ENCODE data around the gene ALG12.

The ALG12 gene

DNA sequence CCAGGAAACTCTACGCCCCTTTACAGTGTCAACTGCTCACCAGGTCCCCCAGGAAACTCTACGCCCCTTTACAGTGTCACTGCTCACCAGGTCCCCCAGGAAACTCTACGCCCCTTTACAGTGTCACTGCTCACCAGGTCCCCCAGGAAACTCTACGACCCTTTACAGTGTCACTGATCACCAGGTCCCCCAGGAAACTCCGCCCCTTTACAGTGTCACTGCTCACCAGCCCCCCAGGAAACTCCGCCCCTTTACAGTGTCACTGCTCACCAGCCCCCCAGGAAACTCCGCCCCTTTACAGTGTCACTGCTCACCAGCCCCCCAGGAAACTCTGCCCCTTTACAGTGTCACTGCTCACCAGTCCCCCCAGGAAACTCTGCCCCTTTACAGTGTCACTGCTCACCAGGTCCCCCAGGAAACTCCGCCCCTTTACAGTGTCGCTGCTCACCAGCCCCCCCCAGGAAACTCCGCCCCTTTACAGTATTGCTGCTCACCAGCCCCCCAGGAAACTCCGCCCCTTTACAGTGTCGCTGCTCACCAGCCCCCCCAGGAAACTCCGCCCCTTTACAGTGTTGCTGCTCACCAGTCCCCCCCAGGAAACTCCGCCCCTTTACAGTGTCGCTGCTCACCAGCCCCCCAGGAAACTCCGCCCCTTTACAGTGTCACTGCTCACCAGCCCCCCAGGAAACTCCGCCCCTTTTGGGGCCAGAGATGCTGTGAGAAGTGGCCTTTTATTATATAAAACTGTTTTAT is 27.0 kb upstream of the ALG12 start:
- peak; percentile 66 for DNase-seq (ENCODE audit: low spot score)

DNA sequence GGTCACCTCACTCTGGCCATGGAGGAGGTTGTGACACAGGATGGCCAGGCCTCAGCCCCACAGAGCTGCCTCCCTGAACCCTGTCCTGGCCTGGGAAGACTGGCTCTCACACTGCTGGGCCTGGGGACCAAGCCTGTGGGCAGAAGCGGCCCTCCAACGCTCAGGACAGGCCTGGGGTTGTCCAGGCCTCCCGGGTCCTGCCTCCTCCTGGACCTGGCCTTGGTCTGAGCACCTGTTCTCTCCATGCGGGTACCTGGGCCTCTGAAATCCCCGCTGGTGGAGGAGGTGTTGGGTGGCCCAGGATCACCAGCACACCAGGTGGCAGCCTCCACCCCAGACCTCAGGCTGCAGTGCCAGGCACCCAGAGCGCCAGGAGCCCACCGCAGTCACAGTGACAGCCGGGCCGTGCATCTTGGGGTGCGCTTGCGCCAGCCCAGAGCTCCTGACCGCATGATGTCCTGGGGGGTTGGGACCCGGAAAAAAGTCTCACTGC is 26.2 kb upstream of the ALG12 start:
- no peak for DNase-seq (ENCODE audit: low spot score)

DNA sequence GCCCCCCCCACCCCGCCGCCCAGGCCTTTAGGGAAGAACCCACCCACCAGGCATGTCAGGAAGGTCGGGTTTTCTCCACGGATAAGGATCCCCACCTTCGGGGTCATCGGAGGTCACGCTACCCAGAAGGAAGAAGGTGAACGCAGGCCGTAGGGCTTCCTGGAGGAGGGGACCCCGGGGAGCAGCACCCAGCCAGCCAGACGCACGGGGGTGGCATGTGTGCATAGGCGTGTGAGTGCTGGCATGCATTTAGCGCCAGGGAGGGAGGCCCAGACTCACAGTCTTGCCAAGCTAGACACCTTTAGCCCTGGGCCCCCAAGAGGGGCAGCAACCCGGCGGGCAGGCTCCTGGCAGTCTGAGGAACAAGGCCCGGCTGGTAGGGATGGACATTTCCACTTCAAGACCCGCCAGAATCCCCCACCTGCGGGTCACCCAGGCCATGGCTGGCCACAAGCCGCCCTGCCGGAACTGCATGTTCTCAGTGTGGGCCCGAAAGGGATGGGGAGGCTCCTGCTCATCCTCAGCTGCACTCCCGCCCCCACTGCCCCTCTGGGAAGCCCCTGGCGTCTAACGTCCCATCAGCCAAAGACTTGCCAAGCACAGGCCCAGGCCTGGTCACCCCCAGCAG is 25.6 kb upstream of the ALG12 start:
- DNase-seq (ENCODE audit: low spot score) = no peak

DNA sequence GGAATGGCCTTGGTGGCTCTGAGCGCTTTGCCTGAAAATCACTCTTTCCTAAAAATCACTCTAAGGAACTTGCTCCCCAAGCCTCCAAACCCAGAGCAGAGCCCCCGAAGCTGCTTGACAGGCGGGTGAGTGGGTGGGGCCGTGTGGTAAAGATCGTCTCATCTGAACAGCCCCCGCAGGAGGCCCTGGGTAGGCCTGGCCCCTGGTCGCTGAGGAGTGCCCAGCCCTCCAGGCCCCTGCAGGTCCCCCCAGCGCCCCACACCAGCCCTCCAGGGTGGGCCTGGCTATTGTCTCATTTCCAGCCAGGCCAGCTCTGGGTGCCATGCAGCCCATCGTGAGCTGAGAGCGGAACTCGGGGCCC is 25.1 kb upstream of the ALG12 start:
- DNase-seq (ENCODE audit: low spot score) = no peak

DNA sequence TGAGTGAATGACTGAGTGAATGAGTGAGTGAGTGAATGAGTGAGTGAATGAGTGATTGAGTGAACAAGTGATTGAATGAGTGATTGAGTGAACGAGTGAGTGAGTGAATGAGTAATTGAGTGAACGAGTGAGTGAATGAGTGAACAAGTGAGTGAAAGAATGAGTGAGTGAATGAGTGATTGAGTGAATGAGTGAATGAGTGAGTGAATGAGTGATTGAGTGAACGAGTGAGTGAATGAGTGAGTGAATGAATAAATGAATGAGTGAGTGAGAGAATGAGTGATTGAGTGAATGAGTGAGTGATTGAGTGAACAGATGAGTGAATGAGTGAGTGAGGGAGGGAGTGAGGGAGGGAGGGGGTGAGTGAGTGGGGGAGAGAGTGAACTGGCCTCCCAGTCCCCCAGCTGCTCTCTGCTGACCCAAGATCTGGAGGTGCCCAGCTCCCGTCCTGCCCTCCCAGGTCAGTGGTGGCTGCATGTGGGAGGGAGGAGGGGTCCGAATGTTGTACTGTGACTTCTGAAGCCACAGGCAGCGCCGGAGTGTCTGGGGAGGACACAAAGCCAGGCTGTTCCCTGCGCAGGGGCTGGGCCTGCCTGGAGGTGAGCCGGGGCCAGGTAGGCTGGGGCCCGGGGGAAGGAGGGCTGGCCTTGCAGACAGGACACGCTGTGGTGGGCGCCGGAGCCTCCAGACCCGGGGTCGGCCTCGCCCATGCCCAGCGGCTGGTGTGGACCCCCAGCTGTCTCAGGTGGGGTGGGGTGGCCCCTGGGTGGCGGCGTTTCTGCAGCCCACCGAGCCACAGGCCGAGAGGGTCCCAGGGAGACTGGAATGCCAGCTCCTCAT is 24.5 kb upstream of the ALG12 start:
- DNase-seq (ENCODE audit: low spot score) = no peak

DNA sequence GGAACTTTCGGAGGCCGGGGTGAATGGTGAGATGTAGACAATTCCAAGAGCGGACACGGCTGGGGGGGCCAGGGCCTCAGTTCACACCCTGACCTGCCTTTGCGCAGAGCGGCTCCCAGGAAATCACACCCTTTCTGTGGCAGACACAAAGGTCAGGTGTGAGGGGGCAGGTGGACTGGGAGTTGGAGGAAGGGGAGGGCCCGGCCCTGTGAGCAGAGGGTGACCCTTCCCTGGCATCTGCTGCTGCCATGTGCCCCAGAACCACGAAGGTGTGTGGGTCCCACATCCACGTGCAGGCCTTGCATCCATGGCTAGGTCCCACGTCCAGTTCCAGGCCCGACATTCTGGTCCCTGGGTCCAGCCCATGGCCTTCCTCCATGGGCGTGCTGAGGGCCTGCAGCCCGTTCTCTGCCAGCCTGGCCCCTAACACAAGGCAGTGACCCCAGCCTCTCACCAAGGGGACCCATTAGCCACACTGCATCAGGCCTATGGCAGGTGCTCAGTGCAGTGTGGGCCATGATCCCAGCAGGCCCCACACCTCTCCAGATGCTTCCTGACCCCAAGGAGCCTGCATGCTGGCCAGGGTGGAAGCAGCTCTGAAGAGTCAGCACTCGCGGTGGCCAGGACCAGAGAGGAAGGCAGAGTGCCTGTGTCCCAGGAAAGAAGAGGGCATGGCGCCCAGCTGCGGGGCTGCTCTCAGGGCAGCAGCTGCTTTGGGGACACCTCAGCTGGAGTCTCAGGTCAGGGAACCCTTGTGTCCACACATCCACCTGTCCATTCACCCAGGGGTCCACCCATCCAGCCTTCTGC is 23.5 kb upstream of the ALG12 start:
- no peak for DNase-seq (ENCODE audit: low spot score)

DNA sequence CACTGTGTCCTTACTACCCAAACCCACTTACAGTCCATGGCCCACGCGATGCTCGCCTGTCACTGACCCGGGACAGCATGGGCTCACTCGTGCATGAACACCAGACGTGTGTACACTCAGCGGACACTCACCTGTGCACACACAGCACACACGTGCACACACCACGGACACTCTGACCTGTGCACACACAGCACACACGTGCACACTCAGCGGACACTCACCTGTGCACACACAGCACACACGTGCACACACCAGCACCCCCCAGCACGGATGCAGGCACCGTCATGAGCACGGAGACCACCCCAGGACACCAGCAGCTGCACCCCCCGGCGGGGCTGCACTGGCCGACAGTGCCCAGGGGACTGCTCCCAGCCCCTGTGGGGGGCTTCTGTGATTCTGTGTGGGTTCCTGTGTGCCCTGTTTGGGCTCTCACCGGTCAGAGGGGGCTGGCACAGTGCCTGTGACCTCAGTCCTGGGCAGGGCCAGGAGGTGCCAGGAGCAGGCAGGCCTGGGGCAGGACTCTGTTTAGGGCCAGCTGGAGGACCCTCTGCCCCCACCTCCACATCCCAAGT is 20.4 kb upstream of the ALG12 start:
- DNase-seq (ENCODE audit: low spot score) = no peak

DNA sequence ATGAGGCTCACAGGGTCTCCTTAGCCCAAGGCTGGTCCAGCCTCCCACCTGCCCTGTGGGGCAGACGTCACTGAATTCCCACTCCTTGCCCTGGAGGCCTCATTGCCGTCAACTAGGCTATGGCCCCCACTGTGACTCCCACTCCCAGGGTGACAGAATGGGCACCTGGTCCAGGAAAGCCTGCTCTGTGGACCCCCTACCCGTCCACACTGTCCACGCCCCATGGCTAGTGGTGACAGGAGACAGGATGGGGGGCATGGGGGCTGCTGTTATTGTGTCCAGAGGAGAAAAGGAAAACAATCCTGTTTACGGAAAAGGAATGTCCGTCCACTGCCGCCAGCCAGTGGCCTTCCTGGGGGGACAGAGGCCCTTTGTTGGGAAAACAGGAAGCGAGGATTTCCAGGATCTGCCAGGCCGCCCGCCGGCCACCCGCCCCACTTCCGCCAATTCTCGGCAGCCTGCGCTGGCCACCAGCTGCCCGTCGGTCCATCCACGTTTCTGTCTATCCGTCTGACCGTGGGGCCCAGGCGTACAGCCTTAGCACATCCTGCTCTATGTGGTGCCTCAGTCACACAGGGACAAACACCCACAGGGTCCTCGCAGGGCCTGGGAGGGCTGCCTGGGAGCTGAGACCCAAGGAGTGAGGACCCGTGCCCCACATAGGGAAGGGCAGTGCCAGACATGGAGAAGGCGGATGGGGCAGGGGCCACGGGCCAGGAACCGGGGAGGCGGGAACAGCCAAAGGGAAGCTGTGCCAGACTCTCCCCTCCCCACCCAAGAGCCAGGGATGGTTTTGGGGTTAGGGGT is 19.7 kb upstream of the ALG12 start:
- no peak for DNase-seq (ENCODE audit: low spot score)

DNA sequence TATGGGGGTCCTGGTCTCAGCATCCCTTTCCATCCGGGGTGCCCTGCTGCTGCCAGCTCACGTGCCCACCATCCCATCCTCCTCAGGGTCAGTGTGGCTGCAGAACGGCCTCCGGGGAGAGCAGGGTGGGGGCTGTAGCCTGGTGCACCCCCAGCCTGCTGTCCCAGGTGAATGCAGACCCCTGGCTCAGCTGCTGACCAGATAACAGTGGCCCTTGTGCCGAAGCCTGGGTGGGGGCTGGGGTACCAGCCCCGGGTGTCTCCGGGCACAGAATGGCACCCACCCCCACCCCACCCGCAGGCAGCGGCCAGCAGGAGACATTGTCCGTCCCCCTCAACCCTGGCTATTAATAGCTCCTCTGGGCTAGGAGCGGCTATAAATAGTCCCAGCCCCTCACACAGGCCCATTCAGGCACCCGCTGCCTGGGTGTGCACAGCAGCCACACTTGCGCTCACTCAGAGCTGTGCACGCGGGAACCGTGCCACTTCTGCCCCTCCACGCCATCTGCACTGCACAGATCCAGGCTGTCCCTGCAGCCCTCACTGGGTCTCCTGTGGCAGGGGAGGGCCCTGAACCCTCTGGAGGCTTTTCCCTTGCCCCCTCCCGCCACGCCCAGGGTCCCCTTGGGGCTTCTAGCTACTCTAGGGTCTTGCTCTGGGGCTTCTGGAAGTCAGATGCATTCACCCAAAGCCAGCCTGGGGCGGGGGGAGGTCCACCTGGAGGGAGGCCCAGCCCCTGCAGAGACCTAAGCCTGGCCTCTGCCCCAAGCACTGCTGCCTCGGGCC is 18.9 kb upstream of the ALG12 start:
- no peak for DNase-seq (ENCODE audit: low spot score)

DNA sequence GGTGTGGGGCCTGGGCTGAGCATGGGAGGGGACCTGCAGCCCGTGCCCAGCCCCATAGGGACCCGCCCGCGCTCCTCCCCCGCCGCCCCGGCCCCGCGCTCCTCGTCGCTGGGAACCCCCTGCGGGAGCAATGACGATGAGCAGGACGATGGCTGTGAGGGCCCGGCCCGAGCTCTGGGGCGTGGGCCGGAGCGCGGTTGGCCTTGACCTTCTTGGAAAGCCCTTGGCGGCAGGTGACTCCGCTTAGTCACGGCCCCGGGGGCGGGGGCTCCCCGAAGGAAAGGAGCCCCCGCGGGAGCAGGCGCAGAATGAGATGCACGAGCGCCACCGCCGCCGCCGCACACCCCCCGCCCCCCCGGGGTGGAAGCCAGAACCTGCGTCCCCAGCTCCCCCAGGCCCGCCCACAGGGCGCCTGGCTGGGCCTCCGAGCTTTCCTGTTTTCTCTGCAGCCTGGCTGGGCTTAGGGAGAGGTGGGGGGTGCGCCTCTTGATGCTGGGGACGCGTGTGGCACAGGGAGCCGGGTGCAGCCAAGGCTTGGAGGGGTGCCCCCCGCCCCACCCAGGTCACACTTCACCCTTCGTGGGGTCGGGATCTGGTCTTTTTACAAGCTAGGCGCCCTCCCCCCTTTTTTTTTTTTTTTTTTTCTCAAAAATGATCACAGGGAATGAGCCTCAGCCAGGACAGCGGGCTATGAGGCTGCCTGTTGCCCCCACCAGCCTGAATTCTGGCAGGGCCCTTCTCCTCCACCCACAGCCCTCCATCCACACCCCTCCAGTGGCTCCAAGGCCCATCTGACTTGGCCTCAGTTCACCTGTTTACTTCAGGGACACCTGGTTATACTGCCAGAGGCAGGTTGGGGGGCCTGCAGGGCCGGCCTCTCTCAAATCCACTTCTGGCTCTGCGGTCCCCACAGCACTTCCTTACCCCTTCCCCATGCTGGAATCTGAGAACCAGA is 18.1 kb upstream of the ALG12 start:
- DNase-seq (ENCODE audit: low spot score) = peak; percentile 71

DNA sequence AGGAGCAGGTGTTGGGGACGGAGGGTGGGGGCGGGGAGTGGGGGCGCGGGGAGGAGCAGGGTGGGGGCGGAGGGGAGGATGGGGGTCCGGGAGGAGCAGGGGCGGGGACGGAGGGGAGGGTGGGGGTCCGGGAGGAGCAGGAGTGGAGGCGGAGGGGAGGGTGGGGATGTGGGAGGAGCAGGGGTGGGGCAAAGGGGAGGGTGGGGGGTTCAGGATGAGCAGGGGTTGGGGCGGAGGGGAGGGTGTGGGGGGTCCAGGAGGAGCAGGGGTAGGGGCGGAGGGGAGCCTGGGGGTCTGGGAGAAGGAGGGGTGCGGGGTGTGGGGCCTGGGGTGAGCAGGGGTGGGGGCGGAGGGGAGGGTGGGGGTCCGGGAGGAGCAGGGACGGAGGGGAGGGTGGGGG is 17.3 kb upstream of the ALG12 start:
- no peak for DNase-seq (ENCODE audit: low spot score)

DNA sequence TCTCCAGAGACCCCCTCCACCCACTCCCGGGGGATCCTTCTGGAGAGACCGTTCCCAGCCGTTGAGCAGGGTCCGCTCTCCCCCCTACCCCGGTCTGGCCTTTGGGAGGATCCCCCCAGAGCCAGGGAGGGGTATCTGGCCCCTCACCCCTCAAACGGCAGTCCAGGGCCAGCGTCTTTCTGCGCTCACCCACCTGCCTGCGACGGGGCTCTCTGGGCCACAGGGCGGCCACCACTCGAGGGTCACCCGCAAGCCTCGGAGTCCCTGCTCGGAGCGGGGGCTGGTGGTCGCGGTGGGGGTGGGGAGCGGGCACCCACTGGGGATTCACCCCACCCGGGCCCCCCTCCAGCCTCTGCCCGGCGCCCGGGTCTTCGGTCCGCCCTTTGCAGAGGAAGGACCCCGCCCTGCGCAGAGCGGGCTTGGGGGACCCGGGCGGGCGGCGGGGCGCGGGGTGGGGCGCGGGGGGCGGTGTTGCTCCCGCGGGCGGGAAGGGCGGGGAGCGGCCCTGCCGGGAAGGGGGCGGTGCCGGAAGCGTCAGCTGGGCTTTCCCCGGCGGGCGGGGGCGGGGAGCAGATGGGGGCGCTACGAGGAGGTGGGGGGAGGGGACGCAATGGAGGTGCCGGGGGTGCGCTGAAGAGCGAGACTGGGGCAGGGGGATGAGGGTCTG is 16.8 kb upstream of the ALG12 start:
- DNase-seq (ENCODE audit: low spot score) = no peak

DNA sequence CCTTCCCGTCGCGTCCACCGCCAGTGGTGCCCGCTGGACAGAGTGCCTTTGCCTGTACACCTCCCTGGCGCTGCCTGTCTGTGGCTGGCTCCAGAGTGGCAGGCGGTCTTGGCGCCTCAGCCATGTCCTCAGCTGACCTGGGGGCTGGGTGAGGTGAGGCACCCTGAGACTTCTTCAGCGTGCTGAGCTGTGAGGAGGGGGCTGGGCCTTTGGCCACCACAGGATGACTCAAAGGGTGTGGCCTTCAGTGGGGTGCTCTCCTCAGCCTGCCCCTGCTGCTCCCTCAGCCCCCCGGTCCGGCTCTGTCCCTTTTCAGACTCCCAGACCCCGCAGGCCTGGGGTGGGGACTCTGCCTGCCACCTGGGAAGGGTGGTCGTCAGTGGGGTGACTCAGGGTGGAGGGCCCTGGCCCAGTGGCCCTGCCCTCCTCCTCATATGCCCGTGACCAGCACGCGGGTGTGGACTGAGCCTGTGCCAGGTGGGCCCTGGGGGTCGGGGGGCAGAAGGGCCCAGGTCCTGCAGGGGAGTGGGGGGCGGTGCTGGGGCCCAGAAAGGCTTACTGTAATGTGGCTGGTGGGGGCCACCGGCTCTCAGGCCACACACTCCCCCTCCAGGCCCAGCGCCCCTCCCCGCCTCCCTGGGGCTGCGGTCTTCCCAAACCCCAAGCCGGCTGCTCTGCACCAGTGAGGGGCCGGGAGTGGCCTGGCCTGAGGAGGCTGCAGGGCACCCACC is 16.1 kb upstream of the ALG12 start:
- DNase-seq (ENCODE audit: low spot score) = no peak

DNA sequence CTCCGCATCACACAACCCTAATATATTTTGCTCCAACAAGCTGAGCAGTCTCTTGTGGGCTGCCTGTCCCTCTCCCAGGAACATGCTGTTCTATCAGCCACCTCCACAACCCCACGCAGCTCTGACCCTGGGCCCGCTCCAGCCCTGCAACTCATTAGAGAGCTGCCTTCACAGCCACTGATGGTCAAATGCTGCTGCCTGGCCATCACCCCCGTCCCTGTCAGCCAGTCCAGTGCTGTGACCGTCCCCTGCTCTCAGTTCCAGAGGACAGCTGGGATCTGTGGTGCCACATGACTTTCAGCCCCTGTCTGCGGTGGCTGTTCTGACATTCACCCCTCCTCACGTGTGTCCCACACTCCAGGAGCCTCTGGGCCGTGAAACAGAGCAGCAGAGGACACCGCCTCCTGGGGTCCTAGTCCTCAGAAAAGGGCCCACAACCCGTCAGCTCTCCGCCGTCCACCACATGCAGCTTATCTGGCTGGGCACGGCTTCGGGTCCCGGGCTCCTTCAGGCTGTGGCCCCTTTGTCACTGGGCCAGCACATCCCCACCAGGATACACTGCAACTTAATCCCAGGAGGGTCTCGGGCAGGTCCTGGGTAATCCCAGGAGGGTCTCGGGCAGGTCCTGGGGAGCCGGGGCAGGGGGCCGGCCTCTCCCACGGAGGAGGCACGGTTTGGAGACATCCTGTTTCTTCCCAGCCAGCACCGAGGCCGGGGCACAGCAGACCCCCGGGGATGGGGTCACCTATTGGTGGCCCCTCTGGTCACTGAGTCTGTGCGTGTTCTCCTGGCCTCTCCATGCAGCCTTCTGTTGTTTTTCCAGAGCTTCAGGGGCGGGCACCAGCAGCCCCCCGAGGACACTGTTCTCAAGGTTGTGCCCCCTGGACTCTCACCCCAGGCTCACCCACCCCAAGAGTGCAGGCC is 15.3 kb upstream of the ALG12 start:
- no peak for DNase-seq (ENCODE audit: low spot score)

DNA sequence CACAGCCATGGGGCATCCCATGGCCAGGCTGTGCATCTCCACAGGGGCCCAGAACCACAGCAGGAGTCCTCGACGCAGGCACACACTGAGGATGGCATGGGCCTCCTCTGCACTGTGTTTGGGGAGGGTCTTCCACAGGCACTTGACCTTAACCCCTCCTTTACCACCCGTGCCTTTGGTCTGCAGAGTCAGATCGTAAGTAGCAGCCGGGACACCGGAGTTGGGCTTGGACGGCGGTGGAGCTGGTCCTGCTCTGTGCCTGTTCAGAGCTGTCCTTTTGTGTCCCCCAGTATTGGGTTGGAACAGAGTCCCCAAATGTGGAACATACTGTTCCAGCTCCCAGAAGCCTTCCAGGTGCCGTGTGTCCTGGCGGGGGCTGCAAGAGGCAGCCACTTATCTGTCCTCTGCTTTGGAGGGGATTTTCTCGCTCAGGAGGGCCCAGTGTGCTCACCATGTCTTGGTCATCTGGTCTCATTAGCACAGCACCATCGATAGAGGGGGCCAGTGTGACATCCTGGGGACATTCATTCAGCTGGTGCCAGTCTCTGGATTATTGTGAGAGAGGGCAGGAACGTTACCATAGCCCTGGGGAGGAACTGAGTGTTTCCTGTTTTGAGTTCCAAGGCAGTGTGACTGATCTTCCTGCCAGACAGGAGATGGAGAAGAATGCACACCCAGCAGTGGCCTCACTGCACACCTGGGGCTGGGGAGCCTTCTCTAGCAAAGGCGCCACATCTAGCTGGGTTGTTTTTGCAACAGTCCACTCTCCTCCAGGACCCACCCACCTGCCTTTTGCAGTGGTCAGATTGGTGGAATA is 12.6 kb upstream of the ALG12 start:
- DNase-seq (ENCODE audit: low spot score) = peak; percentile 37

All from LoVo (cell line).